Right renal cortex interstitium (tissue), 3 donors: ENCODE measurements around the gene HOXD9. TPM values are rescaled to one million over a fixed set of nuclear protein-coding genes. Genes with fewer than 3 reads are reported as not detected.

Experiments used
- DNase-seq, 3 donors: peaks; one replicate each; pipeline ENCODE4 v3.0.0-alpha.2; 2013; ENCODE audit warnings: low read depth in 3 of 3, low spot score in 2 of 3
- polyA plus RNA-seq, 3 donors: library from polyadenylated mRNA; unstranded; fragments of 120-200 nt; gene quantifications; one replicate each; pipeline ENCODE4 v1.2.1, GENCODE V29; 2013; ENCODE audit not compliant: insufficient read length in 3 of 3

The HOXD9 gene
- polyA plus RNA-seq, 3 donors, result 56.4 to 63.2 (median 60.0) TPM

GRCh38 chr2:176150584-176151441 is 28.3 kb downstream of the HOXD9 start:
- DNase-seq, result no peak

- DNase-seq, result no peak
Observed at GRCh38 chr2:176151442-176152287, 29.1 kb downstream of the HOXD9 start, which contains the start of gene HOXD4. TSS of gene HOXD4 (plus strand) at chr2:176151550. CDS start at chr2:176151634, 84 bp downstream.

- DNase-seq, result no peak
Observed at GRCh38 chr2:176152350-176153181, 30.0 kb downstream of the HOXD9 start.

- DNase-seq, result no peak
Observed at GRCh38 chr2:176154576-176155252, 32.2 kb downstream of the HOXD9 start.

- DNase-seq, result no peak
Observed at GRCh38 chr2:176155356-176156044, 33.0 kb downstream of the HOXD9 start.

GRCh38 chr2:176156301-176156806 is 33.8 kb downstream of the HOXD9 start:
- DNase-seq, result peak in 1 of 3 donors; percentile 38

GRCh38 chr2:176156807-176157498 is 34.4 kb downstream of the HOXD9 start, which contains the start of gene HOXD3:
TSS of gene HOXD3 (plus strand) at chr2:176157307. CDS start at chr2:176169115, 11,808 bp downstream.
- DNase-seq, result peak in 1 of 3 donors; percentile 40

GRCh38 chr2:176157499-176158185 is 35.1 kb downstream of the HOXD9 start:
- peak in 1 of 3 donors; percentile 57 for DNase-seq

- peak in 1 of 3 donors; percentile 54 for DNase-seq
Observed at GRCh38 chr2:176158186-176158591, 35.7 kb downstream of the HOXD9 start.

- DNase-seq, result peak in 1 of 3 donors; percentile 68
Observed at GRCh38 chr2:176158855-176159662, 36.5 kb downstream of the HOXD9 start.

GRCh38 chr2:176159663-176160250 is 37.2 kb downstream of the HOXD9 start:
- no peak for DNase-seq

GRCh38 chr2:176160251-176160985 is 37.9 kb downstream of the HOXD9 start:
- no peak for DNase-seq

- no peak for DNase-seq
Observed at GRCh38 chr2:176160986-176161824, 38.7 kb downstream of the HOXD9 start.

GRCh38 chr2:176161825-176162626 is 39.5 kb downstream of the HOXD9 start:
- no peak for DNase-seq
